ENCODE results near the gene ABRACL.

Gene ABRACL

DNA sequence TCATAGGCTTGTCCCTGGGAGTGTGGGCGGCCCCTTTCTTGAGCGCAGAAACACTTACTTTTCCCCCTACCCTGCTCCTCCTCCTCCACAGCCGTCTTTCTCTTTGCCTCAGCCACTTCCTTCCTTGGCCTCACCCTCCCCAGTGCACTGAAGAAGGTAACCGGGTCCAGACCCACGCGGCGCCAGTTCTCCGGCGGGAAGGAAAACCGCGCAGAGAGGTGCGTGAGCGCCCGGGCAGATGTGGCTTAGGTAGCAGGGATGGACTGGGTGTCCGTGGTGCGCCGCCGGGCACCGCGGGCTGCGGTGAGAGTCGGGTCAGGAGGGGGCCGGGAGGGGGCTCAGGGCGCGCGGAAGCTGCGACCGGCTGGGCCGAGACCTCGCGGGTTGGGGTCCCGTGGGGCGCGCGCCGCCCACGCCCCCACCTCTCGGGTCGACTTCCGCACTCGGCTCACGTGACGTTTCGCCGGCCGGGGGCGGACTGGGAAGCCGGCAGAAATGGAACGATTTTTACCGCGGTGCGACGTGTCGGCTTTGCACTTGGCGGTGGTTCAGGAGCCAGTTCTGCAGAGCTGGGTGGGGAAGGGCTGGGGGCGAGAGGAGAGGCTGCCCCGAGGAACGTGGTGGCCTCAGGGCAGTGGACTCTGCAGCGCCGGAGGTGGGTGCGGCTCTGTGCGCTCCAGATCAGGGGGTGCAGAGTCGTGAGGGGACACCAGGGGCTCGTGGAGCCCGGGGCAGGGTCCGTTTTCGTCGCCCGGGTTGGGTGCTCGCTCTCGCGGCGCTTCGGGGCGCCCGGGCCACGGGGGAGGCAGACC lies at the start of gene ABRACL:
Gene ABRACL, plus strand, starts transcription at position 88 of the 812 bp plus-strand sequence. CDS start 5,416 bp downstream, outside the sequence.
- Histone ChIP-seq H3K27ac (ENCODE audit: low read depth, low read length) (peak within 1 kb of the TSS; percentile 85), H3K9me3 (ENCODE audit: control insufficient read depth, insufficient read depth, low read depth, low read length) (no peaks in the 10 kb centered on the region), H3K36me3 (ENCODE audit: control insufficient read depth, insufficient read depth, low read length) (peaks cover 6% of the 10 kb centered on the region; the same call in 1 of the 2 replicates), H3K27me3 (ENCODE audit: control insufficient read depth, insufficient read depth, low read length) (no peaks in the 10 kb centered on the region), H3K4me1 (ENCODE audit: control insufficient read depth, insufficient read depth, low read length) (peaks cover 29% of the 10 kb centered on the region), H3K4me3 (ENCODE audit: low read depth, low read length) (peak within 1 kb of the TSS; percentile 82), H3K9ac (ENCODE audit: low read length) (peak within 1 kb of the TSS; percentile 91)

- Histone ChIP-seq H3K27me3 (ENCODE audit: control insufficient read depth, insufficient read depth, low read length) (no peaks in the 10 kb centered on the region), H3K27ac (ENCODE audit: low read depth, low read length) (no peak overlapping the region), H3K9me3 (ENCODE audit: control insufficient read depth, insufficient read depth, low read depth, low read length) (peaks cover 4% of the 10 kb centered on the region; the same call in 1 of the 2 replicates), H3K4me3 (ENCODE audit: low read depth, low read length) (no peak overlapping the region), H3K36me3 (ENCODE audit: control insufficient read depth, insufficient read depth, low read length) (no peaks in the 10 kb centered on the region), H3K4me1 (ENCODE audit: control insufficient read depth, insufficient read depth, low read length) (peaks cover 47% of the 10 kb centered on the region), H3K9ac (ENCODE audit: low read length) (no peak overlapping the region)
These were observed 49.2 kb upstream of the ABRACL start for GRCh38 chr6:138979365-138979764.

- Histone ChIP-seq H3K4me1 (ENCODE audit: control insufficient read depth, insufficient read depth, low read length) (peaks cover 47% of the 10 kb centered on the region), H3K36me3 (ENCODE audit: control insufficient read depth, insufficient read depth, low read length) (no peaks in the 10 kb centered on the region), H3K27ac (ENCODE audit: low read depth, low read length) (no peak overlapping the region), H3K27me3 (ENCODE audit: control insufficient read depth, insufficient read depth, low read length) (no peaks in the 10 kb centered on the region), H3K9me3 (ENCODE audit: control insufficient read depth, insufficient read depth, low read depth, low read length) (peaks cover 4% of the 10 kb centered on the region; the same call in 1 of the 2 replicates), H3K9ac (ENCODE audit: low read length) (no peak overlapping the region), H3K4me3 (ENCODE audit: low read depth, low read length) (no peak overlapping the region)
These were observed 48.5 kb upstream of the ABRACL start for GRCh38 chr6:138979813-138980668.

DNA sequence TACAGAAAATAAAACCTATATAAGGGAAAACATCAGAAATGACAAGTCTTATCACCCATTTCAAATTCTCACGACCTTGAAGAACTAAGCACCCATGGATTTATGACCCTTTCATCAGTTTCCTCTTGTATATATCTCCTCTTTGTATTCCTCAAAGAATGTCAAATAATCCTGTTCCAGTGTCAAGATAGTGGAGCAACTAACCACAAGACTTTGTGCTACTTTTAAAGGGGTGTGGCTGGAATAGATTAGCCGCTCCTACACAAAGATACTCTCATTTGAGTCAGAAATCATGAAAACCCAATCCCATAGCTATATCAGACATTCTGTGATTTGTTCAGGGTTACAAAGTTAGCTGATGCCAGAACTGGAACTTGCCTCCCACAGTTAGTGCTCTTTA lies 47.1 kb upstream of the ABRACL start:
- H3K27ac ChIP-seq (ENCODE audit: low read depth, low read length) = no peak overlapping the region
- H3K4me3 ChIP-seq (ENCODE audit: low read depth, low read length) = no peak overlapping the region
- H3K4me1 ChIP-seq (ENCODE audit: control insufficient read depth, insufficient read depth, low read length) = peaks cover 50% of the 10 kb centered on the region
- H3K36me3 ChIP-seq (ENCODE audit: control insufficient read depth, insufficient read depth, low read length) = no peaks in the 10 kb centered on the region
- H3K9ac ChIP-seq (ENCODE audit: low read length) = no peak overlapping the region
- H3K9me3 ChIP-seq (ENCODE audit: control insufficient read depth, insufficient read depth, low read depth, low read length) = peaks cover 4% of the 10 kb centered on the region; the same call in 1 of the 2 replicates
- no peaks in the 10 kb centered on the region for H3K27me3 ChIP-seq (ENCODE audit: control insufficient read depth, insufficient read depth, low read length)

GRCh38 chr6:138986578-138986977 lies 42.0 kb upstream of the ABRACL start:
- Histone ChIP-seq H3K4me1 (ENCODE audit: control insufficient read depth, insufficient read depth, low read length) (peaks cover 26% of the 10 kb centered on the region), H3K27ac (ENCODE audit: low read depth, low read length) (0 out of 2 replicates have a peak overlapping the region, but pooled peaks have one; percentile 93), H3K27me3 (ENCODE audit: control insufficient read depth, insufficient read depth, low read length) (no peaks in the 10 kb centered on the region), H3K36me3 (ENCODE audit: control insufficient read depth, insufficient read depth, low read length) (no peaks in the 10 kb centered on the region), H3K9me3 (ENCODE audit: control insufficient read depth, insufficient read depth, low read depth, low read length) (peaks cover 4% of the 10 kb centered on the region; the same call in 1 of the 2 replicates), H3K9ac (ENCODE audit: low read length) (peak overlapping the region; percentile 98), H3K4me3 (ENCODE audit: low read depth, low read length) (peak overlapping the region; percentile 99)

DNA sequence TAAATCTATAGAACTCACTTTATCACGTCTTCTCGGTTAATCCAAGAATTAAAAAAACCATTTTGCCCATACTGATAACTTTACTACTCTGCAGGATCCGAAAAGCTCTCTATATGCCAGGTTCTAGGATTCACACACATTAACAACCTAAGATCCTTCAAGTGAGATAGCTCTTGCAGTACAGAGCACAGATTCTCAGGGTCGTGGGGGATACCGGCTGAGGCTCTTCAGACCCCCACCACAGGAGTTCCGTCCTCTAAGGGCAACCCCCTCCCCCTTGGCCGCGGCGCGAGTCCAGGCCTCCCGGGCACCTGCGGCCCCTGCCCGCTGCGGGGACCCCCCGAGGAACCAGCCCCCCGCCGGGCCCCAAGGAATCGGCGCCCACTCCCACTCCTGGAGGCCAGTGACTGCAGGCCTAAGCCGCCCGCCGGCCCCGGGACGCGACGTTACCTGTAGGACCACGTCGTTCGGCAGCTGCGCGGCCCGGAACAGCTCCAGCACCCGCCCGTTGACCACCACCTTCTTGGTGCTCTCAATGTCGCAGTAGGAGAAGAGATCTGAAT lies 41.4 kb upstream of the ABRACL start:
- peaks cover 26% of the 10 kb centered on the region for H3K4me1 ChIP-seq (ENCODE audit: control insufficient read depth, insufficient read depth, low read length)
- H3K9ac ChIP-seq (ENCODE audit: low read length) = peak overlapping the region; percentile 98
- H3K9me3 ChIP-seq (ENCODE audit: control insufficient read depth, insufficient read depth, low read depth, low read length) = peaks cover 4% of the 10 kb centered on the region; the same call in 1 of the 2 replicates
- no peaks in the 10 kb centered on the region for H3K36me3 ChIP-seq (ENCODE audit: control insufficient read depth, insufficient read depth, low read length)
- no peaks in the 10 kb centered on the region for H3K27me3 ChIP-seq (ENCODE audit: control insufficient read depth, insufficient read depth, low read length)
- H3K4me3 ChIP-seq (ENCODE audit: low read depth, low read length) = peak overlapping the region; percentile 99
- peak overlapping the region; percentile 93 for H3K27ac ChIP-seq (ENCODE audit: low read depth, low read length)

- peaks cover under 1% of the 10 kb centered on the region; the same call in 1 of the 2 replicates for H3K9me3 ChIP-seq (ENCODE audit: control insufficient read depth, insufficient read depth, low read depth, low read length)
- H3K4me1 ChIP-seq (ENCODE audit: control insufficient read depth, insufficient read depth, low read length) = peaks cover 27% of the 10 kb centered on the region
- peak within 1 kb of the TSS; percentile 98 for H3K9ac ChIP-seq (ENCODE audit: low read length)
- no peaks in the 10 kb centered on the region for H3K36me3 ChIP-seq (ENCODE audit: control insufficient read depth, insufficient read depth, low read length)
- no peaks in the 10 kb centered on the region for H3K27me3 ChIP-seq (ENCODE audit: control insufficient read depth, insufficient read depth, low read length)
- H3K4me3 ChIP-seq (ENCODE audit: low read depth, low read length) = peak within 1 kb of the TSS; percentile 99
- peak within 1 kb of the TSS; percentile 93 for H3K27ac ChIP-seq (ENCODE audit: low read depth, low read length)
These were observed 40.7 kb upstream of the ABRACL start, which contains the start of gene REPS1 for GRCh38 chr6:138987643-138988468. Gene REPS1 (minus strand): TSS chr6:138988253. CDS start chr6:138987682, 571 bp downstream.

- Histone ChIP-seq H3K27ac (ENCODE audit: low read depth, low read length) (no peak overlapping the region), H3K9ac (ENCODE audit: low read length) (no peak overlapping the region), H3K27me3 (ENCODE audit: control insufficient read depth, insufficient read depth, low read length) (no peaks in the 10 kb centered on the region), H3K4me1 (ENCODE audit: control insufficient read depth, insufficient read depth, low read length) (peaks cover 33% of the 10 kb centered on the region), H3K4me3 (ENCODE audit: low read depth, low read length) (peak overlapping the region; percentile 99), H3K36me3 (ENCODE audit: control insufficient read depth, insufficient read depth, low read length) (no peaks in the 10 kb centered on the region), H3K9me3 (ENCODE audit: control insufficient read depth, insufficient read depth, low read depth, low read length) (no peaks in the 10 kb centered on the region)
These were observed 40.1 kb upstream of the ABRACL start for GRCh38 chr6:138988469-138988834.

GRCh38 chr6:138989098-138989983 lies 39.2 kb upstream of the ABRACL start:
- Histone ChIP-seq H3K4me3 (ENCODE audit: low read depth, low read length) (no peak overlapping the region), H3K4me1 (ENCODE audit: control insufficient read depth, insufficient read depth, low read length) (peaks cover 37% of the 10 kb centered on the region), H3K9me3 (ENCODE audit: control insufficient read depth, insufficient read depth, low read depth, low read length) (no peaks in the 10 kb centered on the region), H3K36me3 (ENCODE audit: control insufficient read depth, insufficient read depth, low read length) (no peaks in the 10 kb centered on the region), H3K27me3 (ENCODE audit: control insufficient read depth, insufficient read depth, low read length) (no peaks in the 10 kb centered on the region), H3K27ac (ENCODE audit: low read depth, low read length) (no peak overlapping the region), H3K9ac (ENCODE audit: low read length) (no peak overlapping the region)
